NT2/D1 (cell line): Measurements from ENCODE around the gene OR51B4.

Source experiments
- DNase-seq: peaks from one replicate; pipeline ENCODE4 v3.0.0-alpha.2; 2011; ENCODE audit warnings: low read depth, low spot score
- H3K27me3 ChIP-seq: 2 replicates; pipeline ENCODE4 v1.6.0; 2011; ENCODE audit warnings: mild to moderate bottlenecking; ENCODE audit not compliant: insufficient read length, insufficient read depth
- H3K36me3 ChIP-seq: 2 replicates; pipeline ENCODE4 v1.6.1; 2011; ENCODE audit warnings: mild to moderate bottlenecking, low read length, mixed read lengths; ENCODE audit not compliant: insufficient read depth, insufficient read length
- H3K4me1 ChIP-seq: 2 replicates; pipeline ENCODE4 v1.5.1; 2011; ENCODE audit not compliant: insufficient read depth, insufficient read length
- H3K4me3 ChIP-seq: 2 replicates; pipeline ENCODE4 v1.5.1; 2011; ENCODE audit warnings: low read depth; ENCODE audit not compliant: insufficient read length
- H3K9ac ChIP-seq: 2 replicates; pipeline ENCODE4 v1.6.0; 2011; ENCODE audit warnings: low read depth; ENCODE audit not compliant: insufficient read length
- H3K9me3 ChIP-seq: 2 replicates; pipeline ENCODE4 v1.5.1; 2011; ENCODE audit warnings: mild to moderate bottlenecking, low read length; ENCODE audit not compliant: insufficient read depth
- SUZ12 ChIP-seq: IDR thresholded peaks from 2 replicates; pipeline ENCODE4 v1.6.1; 2011; ENCODE audit not compliant: insufficient read length, insufficient read depth; ENCODE audit errors: extremely low read depth
- YY1 ChIP-seq: IDR thresholded peaks from 2 replicates; pipeline ENCODE4 v1.6.1; 2011; ENCODE audit not compliant: insufficient read length, insufficient read depth
- ZNF274 ChIP-seq: IDR thresholded peaks from 2 replicates; pipeline ENCODE4 v1.6.1; 2011; ENCODE audit warnings: mild to moderate bottlenecking, low read depth, low read length

The OR51B4 gene

GRCh38 chr11:5277807-5278382, 23.9 kb downstream of the OR51B4 start:
- TF ChIP-seq SUZ12 (no peak), YY1 (no peak), ZNF274 (no peak)
- DNase-seq = no peak

GRCh38 chr11:5276697-5277096, 25.0 kb downstream of the OR51B4 start:
- TF ChIP-seq ZNF274 = no peak
- Histone ChIP-seq H3K4me3 (no peak overlapping the region), H3K4me1 (peaks cover 4% of the 10 kb centered on the region), H3K36me3 (no peaks in the 10 kb centered on the region), H3K27me3 (no peaks in the 10 kb centered on the region), H3K9me3 (no peaks in the 10 kb centered on the region; the same call in 1 of the 2 replicates), H3K9ac (no peak overlapping the region)
- no peak for DNase-seq

More at GRCh38 chr11:5277807-5278382, 23.9 kb downstream of the OR51B4 start:
- Histone ChIP-seq H3K36me3 (no peaks in the 10 kb centered on the region), H3K9ac (no peak overlapping the region), H3K4me1 (peaks cover 4% of the 10 kb centered on the region), H3K9me3 (no peaks in the 10 kb centered on the region; the same call in 1 of the 2 replicates), H3K27me3 (no peaks in the 10 kb centered on the region), H3K4me3 (no peak overlapping the region)

GRCh38 chr11:5275369-5276110, 26.2 kb downstream of the OR51B4 start:
- Histone ChIP-seq H3K4me1 (peaks cover 4% of the 10 kb centered on the region), H3K36me3 (no peaks in the 10 kb centered on the region), H3K27me3 (no peaks in the 10 kb centered on the region), H3K9ac (no peak overlapping the region), H3K9me3 (no peaks in the 10 kb centered on the region; the same call in 1 of the 2 replicates), H3K4me3 (no peak overlapping the region)
- TF ChIP-seq SUZ12 (no peak), YY1 (no peak), ZNF274 (no peak)
- no peak for DNase-seq

- Histone ChIP-seq H3K27me3 (no peaks in the 10 kb centered on the region), H3K9me3 (no peaks in the 10 kb centered on the region; the same call in 1 of the 2 replicates), H3K9ac (no peak overlapping the region), H3K4me3 (no peak overlapping the region), H3K4me1 (no peaks in the 10 kb centered on the region), H3K36me3 (no peaks in the 10 kb centered on the region)
- no peak for TF ChIP-seq SUZ12
- TF ChIP-seq YY1 = no peak
- TF ChIP-seq ZNF274 = no peak
- DNase-seq = no peak
Observed at GRCh38 chr11:5274395-5274794, 27.4 kb downstream of the OR51B4 start.

- Histone ChIP-seq H3K36me3 (no peaks in the 10 kb centered on the region), H3K4me3 (no peak overlapping the region), H3K27me3 (no peaks in the 10 kb centered on the region), H3K4me1 (no peaks in the 10 kb centered on the region), H3K9ac (no peak overlapping the region), H3K9me3 (no peaks in the 10 kb centered on the region)
- no peak for TF ChIP-seq SUZ12
- no peak for TF ChIP-seq YY1
- TF ChIP-seq ZNF274 = no peak
- DNase-seq = no peak
Observed at GRCh38 chr11:5272395-5273017, 29.2 kb downstream of the OR51B4 start.

GRCh38 chr11:5269715-5270147, 32.0 kb downstream of the OR51B4 start, which contains the start of gene HBE1:
HBE1 (minus strand) TSS chr11:5269945; CDS start chr11:5269890, 55 bp downstream.
- Histone ChIP-seq H3K4me3 (no peak within 1 kb of the TSS), H3K9ac (no peak within 1 kb of the TSS), H3K4me1 (no peaks in the 10 kb centered on the region), H3K36me3 (no peaks in the 10 kb centered on the region), H3K27me3 (no peaks in the 10 kb centered on the region), H3K9me3 (no peaks in the 10 kb centered on the region)
- no peak for TF ChIP-seq ZNF274
- TF ChIP-seq SUZ12 = no peak
- TF ChIP-seq YY1 = no peak
- DNase-seq = no peak

GRCh38 chr11:5267033-5267563, 34.6 kb downstream of the OR51B4 start:
- no peaks in the 10 kb centered on the region for H3K36me3 ChIP-seq
- H3K4me3 ChIP-seq = no peak overlapping the region
- H3K4me1 ChIP-seq = no peaks in the 10 kb centered on the region
- no peaks in the 10 kb centered on the region for H3K27me3 ChIP-seq
- DNase-seq = no peak
- no peak overlapping the region for H3K9ac ChIP-seq
- TF ChIP-seq ZNF274 (no peak), SUZ12 (no peak), YY1 (no peak)
- no peaks in the 10 kb centered on the region for H3K9me3 ChIP-seq
